IPS DF 19.7 (cell line): ENCODE measurements around the gene FYN.

ENCODE experiments used
- DNase-seq: peaks from one replicate; pipeline ENCODE4 v3.0.0-alpha.2; 2013; ENCODE audit warnings: low read depth, low spot score

The FYN gene

DNA sequence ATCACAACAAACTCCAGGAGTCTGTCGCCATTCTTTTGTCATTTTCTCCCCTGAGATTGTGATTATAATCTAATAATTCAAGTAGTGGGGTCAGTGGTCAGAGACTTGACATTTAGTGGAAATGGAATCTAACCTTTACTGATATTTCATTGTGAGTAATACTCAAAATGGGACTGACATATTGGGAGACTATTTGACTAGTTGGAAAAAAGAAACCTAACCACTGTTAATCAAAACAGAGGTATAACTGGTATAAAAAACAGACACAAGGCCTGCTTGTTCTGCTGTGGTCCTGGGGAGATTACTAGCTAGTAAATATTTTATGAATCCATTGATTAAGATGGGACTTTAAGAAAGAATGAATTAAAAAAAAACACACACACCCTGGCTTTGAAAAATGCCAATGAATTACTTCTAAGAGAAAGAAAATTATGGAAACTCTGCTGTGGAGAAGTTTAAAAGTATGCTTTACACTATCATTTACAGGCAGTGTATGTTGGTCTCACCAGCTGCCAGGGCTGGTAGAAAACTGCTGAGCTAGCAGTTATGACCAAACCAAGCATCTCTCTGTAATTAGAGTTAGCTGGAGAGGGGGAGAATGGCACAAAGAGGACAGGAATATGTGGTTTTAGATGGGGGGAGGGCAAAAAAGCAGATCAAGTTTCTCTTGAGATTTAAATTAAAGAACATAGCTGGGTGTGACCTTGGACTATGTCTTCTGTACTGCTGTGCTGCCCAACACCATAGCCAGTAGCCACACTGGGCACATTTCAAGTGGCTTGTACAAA is 103.7 kb downstream of the FYN start:
- DNase-seq: no peak

DNA sequence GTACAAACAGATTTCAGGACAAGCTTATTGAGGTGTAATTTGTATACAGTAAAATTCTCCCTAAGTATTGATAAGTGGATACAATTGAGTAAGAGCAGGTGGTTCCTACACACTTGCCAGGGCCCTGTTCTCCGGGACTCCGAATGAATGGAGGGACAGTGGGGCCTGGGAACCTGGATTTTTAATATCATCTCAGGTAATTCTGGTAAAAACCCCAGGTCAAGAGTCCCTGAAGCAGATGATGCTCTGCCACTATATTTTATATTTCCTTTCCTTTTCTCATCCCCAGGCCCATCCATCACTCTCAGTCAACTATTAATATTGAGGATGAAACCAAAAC is 104.9 kb downstream of the FYN start:
- no peak for DNase-seq

DNA sequence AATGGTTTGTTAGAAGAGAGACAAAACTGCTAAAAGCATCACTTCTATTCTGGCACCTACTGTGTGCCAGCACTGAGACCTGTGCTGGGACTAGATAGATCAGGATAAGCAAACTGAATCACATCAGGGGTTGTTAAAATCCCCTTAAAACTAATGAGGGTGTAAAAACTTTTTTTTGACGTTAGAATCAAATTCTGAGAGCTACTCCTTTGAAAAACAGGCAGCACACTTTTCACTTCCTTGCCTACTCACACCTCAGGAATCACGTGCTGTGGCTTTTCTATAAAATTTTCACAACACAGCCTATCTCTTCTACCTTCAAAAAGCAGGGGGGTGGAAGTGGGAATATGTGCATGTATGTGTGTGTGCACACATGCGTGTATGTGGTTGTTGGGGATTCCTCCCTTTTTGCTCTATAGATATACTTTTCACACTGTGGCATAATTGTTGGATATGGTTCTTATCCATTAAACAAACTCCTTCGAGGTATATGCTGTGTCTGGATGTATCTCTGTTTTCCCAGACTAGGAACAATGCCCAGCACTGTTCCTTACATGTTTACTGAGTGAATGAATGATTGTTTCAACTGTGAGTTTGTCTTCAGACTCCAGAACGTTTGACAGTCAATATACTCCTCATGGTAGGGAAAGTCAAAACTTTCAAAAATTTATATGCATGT is 105.4 kb downstream of the FYN start:
- DNase-seq: no peak

DNA sequence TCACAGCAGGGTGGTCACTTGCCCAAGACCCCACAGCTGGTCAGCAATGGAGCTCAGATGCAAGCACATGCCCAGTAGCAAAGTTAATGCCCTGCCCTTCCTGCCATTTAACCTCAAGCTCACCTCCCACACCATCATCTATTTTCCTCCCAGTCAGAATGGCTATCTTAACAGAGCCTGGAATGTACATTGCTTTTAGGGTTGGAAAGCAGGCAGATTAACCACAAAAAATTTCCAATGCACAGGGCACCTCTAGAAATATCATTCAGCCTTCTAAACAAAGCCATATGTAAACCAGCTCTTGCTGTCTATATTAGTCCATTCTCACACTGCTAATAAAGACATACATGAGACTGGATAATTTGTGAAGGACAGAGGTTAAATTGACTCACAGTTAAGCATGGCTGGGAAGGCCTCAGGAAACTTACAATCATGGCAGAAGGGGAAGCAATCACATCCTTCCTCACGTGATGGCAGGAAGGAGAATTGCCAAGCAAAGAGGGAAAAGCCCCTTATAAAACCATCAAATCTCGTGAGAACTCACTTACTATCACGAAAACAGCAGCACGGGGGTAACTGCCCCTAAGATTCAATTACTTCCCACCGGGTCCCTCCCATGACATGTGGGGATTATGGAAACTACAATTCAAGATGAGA is 106.9 kb downstream of the FYN start:
- DNase-seq: no peak

DNA sequence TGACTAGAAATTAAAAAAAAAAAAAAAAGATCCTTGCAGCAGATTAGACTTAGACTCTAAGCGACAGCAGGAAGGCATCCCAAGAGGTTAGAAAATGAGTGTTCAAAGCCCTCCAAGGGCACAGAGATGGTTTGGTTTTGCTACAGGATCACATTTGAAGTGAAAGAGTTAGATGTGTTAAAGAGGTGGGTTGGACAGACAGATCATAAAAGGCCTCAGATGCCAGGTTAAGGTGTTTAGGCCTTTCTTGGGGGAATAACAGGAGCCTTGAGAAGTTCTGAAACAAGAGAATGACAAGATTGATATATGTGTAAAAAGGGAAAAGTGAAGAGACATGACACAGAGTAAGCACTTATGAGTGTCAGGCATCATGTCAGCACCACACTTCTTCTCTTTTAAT is 107.5 kb downstream of the FYN start:
- no peak for DNase-seq

DNA sequence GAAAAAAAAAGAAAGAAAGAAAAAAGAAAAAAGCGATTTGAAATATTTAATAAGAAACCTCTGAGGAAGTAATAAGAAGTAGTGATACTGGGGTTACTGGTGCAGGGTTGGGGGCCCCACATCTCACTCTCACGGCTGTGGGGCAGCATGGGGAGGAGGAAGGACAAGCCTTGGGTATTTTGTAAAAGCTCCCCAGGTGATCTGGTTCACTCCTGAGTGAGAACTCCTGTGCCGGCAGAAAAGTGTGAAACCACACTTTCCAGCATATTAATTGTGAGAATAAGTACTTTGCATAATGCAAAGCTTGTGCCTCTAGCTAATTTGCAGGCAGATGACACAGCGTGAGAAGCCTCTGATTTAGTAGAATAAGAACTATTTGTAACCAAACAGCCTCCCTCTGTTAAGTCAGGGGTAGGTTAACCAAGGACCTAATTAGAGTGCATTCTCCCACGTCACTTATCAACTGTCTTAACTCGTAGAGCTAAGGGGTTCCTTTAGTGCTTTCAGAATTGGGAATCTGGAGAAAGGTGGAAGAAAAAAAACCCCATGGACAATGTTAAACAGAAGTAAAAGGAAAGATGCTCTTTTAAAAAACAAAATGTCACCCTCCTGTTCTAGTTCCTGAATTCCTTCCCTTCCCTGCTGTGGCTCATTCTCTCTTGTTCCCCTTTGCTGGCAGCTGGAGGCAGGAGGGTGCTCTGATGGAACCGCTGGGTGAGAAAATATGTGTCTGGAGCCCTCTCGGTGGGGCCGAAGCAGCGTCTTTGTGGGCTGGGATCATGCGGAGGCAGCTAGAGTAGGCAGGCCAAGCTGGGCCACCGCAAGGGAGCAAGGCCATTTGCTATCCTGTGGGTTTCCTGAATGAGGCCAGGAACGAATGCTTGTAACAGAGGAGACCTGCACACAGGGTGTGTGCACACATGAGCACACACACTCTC is 108.7 kb downstream of the FYN start:
- no peak for DNase-seq

GRCh38 chr6:111763381-111763780 is 109.9 kb downstream of the FYN start:
- no peak for DNase-seq

DNA sequence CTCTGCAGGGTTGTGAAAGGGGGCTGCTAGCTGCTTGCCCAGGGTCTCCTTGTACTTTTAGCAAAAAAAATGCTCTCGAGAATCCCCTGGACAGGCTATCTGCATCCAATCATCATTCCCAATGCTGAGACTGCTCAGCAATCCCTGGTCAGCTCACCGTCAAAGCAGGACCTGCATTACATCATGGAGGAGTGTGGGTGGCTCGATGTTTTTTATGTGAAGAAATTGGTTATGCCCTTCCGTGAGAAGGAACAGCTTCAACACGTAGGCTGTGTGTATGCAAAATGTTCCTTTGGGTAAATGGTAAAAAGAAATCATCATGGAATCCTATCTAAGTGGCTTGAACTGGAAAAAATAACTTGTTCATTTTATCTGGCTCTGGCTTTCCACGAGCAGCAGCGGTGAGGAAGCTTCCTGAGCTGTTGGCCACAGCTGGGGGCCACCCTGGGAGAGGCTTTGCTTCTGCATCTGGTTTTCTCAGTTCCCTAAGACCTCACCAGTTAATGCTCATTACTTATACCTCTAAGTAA is 111.4 kb downstream of the FYN start:
- no peak for DNase-seq

DNA sequence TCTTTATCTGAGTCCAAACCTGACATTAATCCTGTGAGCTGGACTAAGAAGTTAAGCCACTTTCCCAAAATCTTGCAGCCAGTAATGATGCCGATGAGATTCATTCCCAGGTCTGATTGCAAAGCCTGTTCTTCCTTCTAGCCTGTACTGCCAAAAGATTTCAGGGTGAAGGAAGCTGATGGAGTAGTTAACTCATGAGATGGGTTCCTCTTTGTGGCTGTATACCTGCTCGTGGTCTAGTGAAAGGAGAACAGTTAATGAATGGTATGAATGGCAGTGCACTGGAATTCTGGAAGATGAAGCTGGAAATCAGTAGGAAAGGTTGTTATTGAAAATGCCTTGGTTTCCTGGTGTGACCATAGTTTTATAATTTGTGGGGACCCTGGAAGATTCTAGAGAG is 112.0 kb downstream of the FYN start:
- no peak for DNase-seq

GRCh38 chr6:111759836-111760785 is 113.1 kb downstream of the FYN start:
- no peak for DNase-seq

DNA sequence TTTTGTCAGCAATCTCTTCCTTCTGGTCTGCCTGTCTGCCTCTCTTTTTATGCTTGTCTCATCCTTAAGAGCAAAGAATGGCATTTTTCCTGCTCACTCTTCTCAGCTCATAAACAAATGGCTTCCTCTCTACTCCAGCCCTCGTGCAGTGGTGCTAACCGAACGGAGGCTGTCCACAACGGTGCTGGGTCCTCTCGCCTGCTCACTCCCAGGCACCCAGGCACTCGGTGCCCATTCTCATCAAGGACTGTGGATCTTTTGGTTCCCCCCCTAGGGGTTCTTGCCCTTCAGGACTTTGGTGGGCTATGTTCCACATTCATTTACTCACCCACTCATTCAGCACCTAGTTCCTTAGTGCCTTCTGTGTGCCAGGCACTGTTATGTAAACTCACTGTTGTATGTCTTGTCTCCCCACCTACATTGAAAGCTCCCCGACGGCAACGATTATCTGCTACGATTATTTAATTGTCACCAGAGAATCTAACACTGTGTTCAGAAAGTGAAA is 113.9 kb downstream of the FYN start:
- DNase-seq: no peak

DNA sequence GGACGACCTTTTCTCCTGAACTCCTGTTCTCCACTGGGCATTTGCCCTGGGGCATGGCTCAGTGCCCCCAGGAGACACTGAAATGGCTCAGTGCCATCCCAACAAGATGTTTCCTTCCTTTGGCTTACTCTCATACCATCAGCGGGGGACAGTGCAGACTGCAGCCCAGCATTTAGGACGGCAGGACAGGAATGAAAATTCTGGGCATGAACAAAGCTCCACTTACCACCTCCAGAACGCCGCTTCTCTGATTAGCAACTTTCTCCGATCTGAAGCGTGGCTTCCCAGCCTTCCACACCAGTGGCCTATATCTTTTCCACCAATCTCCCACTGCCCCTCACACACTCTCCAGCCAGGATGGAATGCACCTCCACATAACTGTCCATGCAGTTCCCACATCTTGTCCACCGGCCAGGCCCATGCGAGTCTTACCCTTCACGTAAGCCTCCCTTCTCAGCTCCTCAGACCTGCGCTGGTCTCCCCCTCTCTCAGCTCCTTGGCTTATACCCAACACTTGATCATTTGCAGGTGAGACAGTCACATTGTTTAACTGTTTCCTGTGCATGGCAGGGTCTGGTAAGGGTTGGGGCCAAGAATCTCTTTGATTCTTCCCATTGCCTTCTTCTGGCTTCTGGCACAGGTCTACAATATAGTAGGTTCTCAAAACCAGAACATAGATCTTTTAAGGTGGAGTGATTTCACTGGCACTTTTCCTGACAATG is 114.5 kb downstream of the FYN start:
- DNase-seq: no peak

- no peak for DNase-seq
Observed at GRCh38 chr6:111757342-111757741, 115.9 kb downstream of the FYN start.

- DNase-seq: no peak
Observed at GRCh38 chr6:111754423-111754822, 118.8 kb downstream of the FYN start.

GRCh38 chr6:111753573-111753972 is 119.7 kb downstream of the FYN start:
- DNase-seq: no peak

DNA sequence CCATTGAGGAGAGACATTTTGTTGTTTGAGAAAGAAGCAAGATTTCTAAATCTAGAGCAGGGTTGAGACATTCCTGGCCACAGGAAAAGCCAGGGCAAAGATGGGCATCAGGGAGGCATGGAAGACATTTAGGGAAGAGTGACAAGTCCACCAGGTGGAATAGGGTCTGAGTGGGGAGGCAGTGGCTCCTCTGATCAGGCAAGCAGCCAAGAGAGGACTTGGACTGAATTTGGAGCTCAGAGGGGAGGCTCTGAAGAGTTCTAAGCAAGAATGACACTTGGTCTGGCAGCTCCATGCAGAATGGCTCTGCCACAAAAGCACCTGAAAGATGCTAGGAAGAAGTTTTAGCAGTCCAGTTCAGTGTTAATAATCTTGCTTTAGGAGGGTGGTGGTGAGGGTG is 120.8 kb downstream of the FYN start:
- no peak for DNase-seq

DNA sequence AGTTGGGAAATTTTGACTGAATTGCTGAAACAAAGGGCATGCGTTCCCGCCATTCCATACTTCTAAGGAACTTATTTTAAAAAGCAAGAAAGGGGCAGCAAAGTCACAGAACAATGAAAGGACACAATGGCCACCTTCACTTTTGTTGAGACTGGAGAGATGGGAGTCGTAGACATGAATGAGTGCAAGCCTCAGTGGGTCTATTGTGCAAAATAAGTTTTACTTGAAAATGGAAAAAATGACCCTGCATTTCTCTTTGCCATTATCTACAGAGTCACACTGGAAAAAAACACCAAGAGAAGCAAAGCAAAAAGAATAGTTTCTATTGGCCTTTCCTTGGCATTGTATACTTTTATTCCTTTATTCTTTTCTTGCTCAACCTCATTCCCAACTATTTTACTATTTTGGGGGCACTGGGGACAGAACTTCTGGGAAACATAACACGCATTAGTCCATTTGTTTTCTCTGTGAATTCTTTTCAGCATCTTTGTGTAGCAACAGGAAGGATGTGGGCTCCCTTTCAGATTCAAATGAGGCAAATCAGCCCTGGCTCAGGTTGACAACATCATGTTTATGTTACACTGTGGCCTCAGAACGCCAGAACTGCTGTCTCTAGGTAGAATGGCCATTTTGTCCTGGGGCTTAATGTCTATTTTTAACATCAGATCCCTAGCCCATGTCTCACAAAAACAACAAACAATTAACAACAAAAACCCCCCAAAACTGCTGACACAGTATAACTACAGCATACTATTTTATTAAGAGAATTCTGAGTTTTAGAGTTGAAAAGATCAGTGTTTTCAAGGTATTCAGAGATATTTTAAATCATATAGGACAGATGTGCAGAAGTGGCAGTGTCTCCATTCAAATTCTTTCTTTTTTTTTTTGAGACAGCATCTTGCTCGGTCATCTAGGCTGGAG is 122.2 kb downstream of the FYN start:
- DNase-seq: peak; percentile 80

GRCh38 chr6:111750153-111750552 is 123.1 kb downstream of the FYN start:
- DNase-seq: no peak
